HepG2 (cell line): Measurements from ENCODE around the gene CLRN3. TPM values are rescaled to one million over a fixed set of nuclear protein-coding genes. Genes with fewer than 3 reads are reported as not detected.

Experiments used
- ATAC-seq: fragments of 200-7000 bp; cut with Tn5 transposase; 3 replicates; pipeline ENCODE4 v1.9.1; 2020; ENCODE audit warnings: mild to moderate bottlenecking, moderate library complexity
- BruUV-seq: library from RNA; stranded (reverse); fragments of 400-500 nt; replicated peaks from 2 replicates; lab custom pipeline; 2021; lab: Mats Ljungman, UMichigan
- CTCF ChIA-PET: fragments of 300-600 bp; formaldehyde crosslinking; extraction: SDS; loops from one replicate; lab custom pipeline; 2021; ENCODE audit warnings: low total read pairs, inconsistent platforms, low intra/inter-chr PET ratio; lab: Yijun Ruan, JAX
- POLR2A ChIA-PET: fragments of 350-600 bp; sonication (Branson Sonifier 250); formaldehyde crosslinking; loops from one replicate; lab custom pipeline; 2020; ENCODE audit warnings: antibody characterized with exemption, inconsistent platforms; lab: Yijun Ruan, JAX
- DNase-seq: peaks from one replicate; pipeline ENCODE4 v3.0.0-alpha.2; 2015; ENCODE audit warnings: low spot score
- FAIRE-seq: peaks from 3 replicates; lab custom pipeline; 2011; peaks lifted over from hg19 to GRCh38; lab: Jason Lieb, UNC
- H2AFZ ChIP-seq: one replicate; pipeline ENCODE4 v1.6.1; 2011; ENCODE audit warnings: low read length, inconsistent platforms
- H3K27ac ChIP-seq: fragments of 300-600 bp; 3 replicates; pipeline ENCODE4 v1.8.0; 2011; ENCODE audit warnings: mixed run types, mild to moderate bottlenecking, mixed read lengths, low read length, inconsistent platforms; ENCODE audit not compliant: insufficient read depth; ENCODE audit errors: extremely low read length
- H3K27me3 ChIP-seq, 2 experiments: fragments of 200-600 bp in 1 of 2; 2 replicates in 1 of 2; 3 replicates in 1 of 2; pipeline versions ENCODE4 v1.6.0 to v1.8.0; 2011; ENCODE audit warnings: low read length in 2 of 2, mild to moderate bottlenecking in 2 of 2, moderate library complexity in 2 of 2, inconsistent platforms in 1 of 2; ENCODE audit not compliant: insufficient read depth in 2 of 2, control insufficient read depth in 1 of 2
- H3K36me3 ChIP-seq, 2 experiments: fragments of 200-600 bp in 1 of 2; replicated peaks in 1 of 2; 2 replicates in 1 of 2; 3 replicates in 1 of 2; pipeline versions ENCODE4 v1.5.1 to v1.8.0; 2011; ENCODE audit warnings: low read length in 2 of 2, inconsistent platforms in 1 of 2; ENCODE audit not compliant: insufficient read depth in 2 of 2, control insufficient read depth in 1 of 2
- H3K4me1 ChIP-seq: 2 replicates; pipeline ENCODE4 v1.5.1; 2012; ENCODE audit warnings: low read length, inconsistent platforms; ENCODE audit not compliant: insufficient read depth
- H3K4me2 ChIP-seq: 2 replicates; pipeline ENCODE4 v1.6.0; 2011; ENCODE audit warnings: low read depth, low read length, inconsistent platforms
- H3K4me3 ChIP-seq, 3 experiments: fragments of 200-600 bp in 1 of 3; sonication (generic), shearing (Covaris generic) in 1 of 3; replicated peaks in 1 of 3; 2 replicates each; pipeline ENCODE4 v1.5.1; 2011 to 2016; ENCODE audit warnings: low read length in 3 of 3, inconsistent platforms in 2 of 3, low read depth in 2 of 3, mild to moderate bottlenecking in 2 of 3, control low read depth in 1 of 3, mixed read lengths in 1 of 3; ENCODE audit not compliant: insufficient read depth in 1 of 3
- H3K79me2 ChIP-seq: one replicate; pipeline ENCODE4 v1.6.1; 2011; ENCODE audit warnings: low read length, inconsistent platforms; ENCODE audit not compliant: insufficient read depth
- H3K9ac ChIP-seq: 2 replicates; pipeline ENCODE4 v1.6.0; 2011; ENCODE audit warnings: mild to moderate bottlenecking, low read depth, low read length, inconsistent platforms; ENCODE audit not compliant: insufficient read depth
- H3K9me3 ChIP-seq: 2 replicates; pipeline ENCODE4 v1.5.1; 2012; ENCODE audit warnings: mild to moderate bottlenecking, low read length
- H4K20me1 ChIP-seq: 2 replicates; pipeline ENCODE4 v1.6.0; 2011; ENCODE audit warnings: inconsistent platforms, mild to moderate bottlenecking, low read length, moderate library complexity; ENCODE audit not compliant: insufficient read depth
- GPN1 ChIP-seq: sonication (generic); formaldehyde crosslinking; IDR thresholded peaks from 2 replicates; pipeline ENCODE4 v1.5.1; 2020; ENCODE audit warnings: missing genetic modification reagents, borderline replicate concordance
- GTF2F1 ChIP-seq: fragments of 150-350 bp; IDR thresholded peaks from 2 replicates; pipeline ENCODE4 v1.6.1; 2014; ENCODE audit warnings: low read length
- HES4 ChIP-seq: sonication (generic); formaldehyde crosslinking; IDR thresholded peaks from 2 replicates; pipeline ENCODE4 v1.9.0; 2021; ENCODE audit warnings: mild to moderate bottlenecking, missing genetic modification reagents, borderline replicate concordance
- JARID2 ChIP-seq: sonication (generic); formaldehyde crosslinking; IDR thresholded peaks from 2 replicates; pipeline ENCODE4 v1.8.1; 2023; ENCODE audit warnings: missing genetic modification reagents, inconsistent platforms; ENCODE audit not compliant: insufficient replicate concordance
- MED1 ChIP-seq: sonication (generic); formaldehyde crosslinking; IDR thresholded peaks from 2 replicates; pipeline ENCODE4 v1.4.0; 2020; ENCODE audit warnings: missing genetic modification reagents
- USF2 ChIP-seq, 2 experiments: sonication (generic) in 1 of 2; formaldehyde crosslinking in 1 of 2; IDR thresholded peaks; 2 replicates each; pipeline versions ENCODE4 v1.5.1 to v1.6.1; 2011 to 2020; ENCODE audit warnings: borderline replicate concordance in 1 of 2, low read depth in 1 of 2, low read length in 1 of 2, mild to moderate bottlenecking in 1 of 2, missing genetic modification reagents in 1 of 2, moderate library complexity in 1 of 2
- ZKSCAN8 ChIP-seq: IDR thresholded peaks from 2 replicates; pipeline ENCODE4 v1.6.1; 2016; ENCODE audit warnings: borderline replicate concordance, missing genetic modification reagents, missing compliant biosample characterization
- ZNF121 ChIP-seq: sonication (generic); formaldehyde crosslinking; IDR thresholded peaks from 2 replicates; pipeline ENCODE4 v1.5.0; 2020; ENCODE audit warnings: mild to moderate bottlenecking, missing genetic modification reagents
- ZNF225 ChIP-seq: sonication (generic); formaldehyde crosslinking; IDR thresholded peaks from 2 replicates; pipeline ENCODE4 v1.4.0; 2020; ENCODE audit warnings: mild to moderate bottlenecking, missing genetic modification reagents
- ZNF275 ChIP-seq: sonication (generic); formaldehyde crosslinking; IDR thresholded peaks from 2 replicates; pipeline ENCODE4 v1.8.0; 2022; ENCODE audit warnings: missing genetic modification reagents, mild to moderate bottlenecking, inconsistent platforms, borderline replicate concordance
- ZNF788 ChIP-seq: sonication (generic); formaldehyde crosslinking; IDR thresholded peaks from 2 replicates; pipeline ENCODE4 v1.5.0; 2020; ENCODE audit warnings: mild to moderate bottlenecking, missing genetic modification reagents, borderline replicate concordance
- WGBS: methylation state at CpG from one replicate; pipeline ENCODE4 v1.1.6; 2017; ENCODE audit warnings: low lambda C conversion rate; 5-methylcytosine and 5-hydroxymethylcytosine counted together
- in situ Hi-C: cut with HindIII; loops from 2 replicates; pipeline ENCODE4 v1.10.0; 2017; ENCODE audit warnings: low pct_unique_long_range_greater_than_20kb; ENCODE audit not compliant: extremely low pct_ligation_motif_present
- intact Hi-C: fragments of 100-400 bp; cut with micrococcal nuclease; formaldehyde crosslinking; loops from one replicate; pipeline ENCODE4 v1.10.0; 2022; ENCODE audit not compliant: unreplicated experiment
- polyA plus RNA-seq, 8 experiments: library from polyadenylated mRNA; depleted of rRNA in 3 of 8; stranded (reverse) in 7 of 8; unstranded in 1 of 8; fragments of >200 nt; fragmentation: Illumina TruSeq in 4 of 8; extraction: Trizol in 4 of 8; gene quantifications; 2 replicates each; pipeline versions ENCODE4 v1.2.1 to v1.2.3, GENCODE V29; 2011 to 2016; ENCODE audit warnings: low read depth in 4 of 8, missing spikeins in 1 of 8, mixed read lengths in 1 of 8; ENCODE audit not compliant: insufficient read depth in 1 of 8
- total RNA-seq, 5 experiments: library from RNA; depleted of rRNA; stranded (reverse); fragments of >200 nt; fragmentation: Illumina TruSeq; extraction: Trizol; gene quantifications; 2 replicates each; pipeline ENCODE4 v1.2.3, GENCODE V29; 2016; ENCODE audit warnings: low read depth in 1 of 5
- TF ChIP-seq, protein P1 (sequence below), 2 experiments: sonication (generic) in 1 of 2; formaldehyde crosslinking in 1 of 2; IDR thresholded peaks; 2 replicates each; pipeline versions ENCODE4 v1.6.1 to v1.9.0; 2014 to 2022; ENCODE audit warnings: antibody characterized with exemption in 1 of 2, borderline replicate concordance in 1 of 2, inconsistent platforms in 1 of 2, low read depth in 1 of 2, missing genetic modification reagents in 1 of 2

The CLRN3 gene
- total and polyA plus RNA-seq, 2 of the 13 experiments (the other 11 are each of a cell fraction or from before 2014, with no cell fraction given), result not detected

DNA sequence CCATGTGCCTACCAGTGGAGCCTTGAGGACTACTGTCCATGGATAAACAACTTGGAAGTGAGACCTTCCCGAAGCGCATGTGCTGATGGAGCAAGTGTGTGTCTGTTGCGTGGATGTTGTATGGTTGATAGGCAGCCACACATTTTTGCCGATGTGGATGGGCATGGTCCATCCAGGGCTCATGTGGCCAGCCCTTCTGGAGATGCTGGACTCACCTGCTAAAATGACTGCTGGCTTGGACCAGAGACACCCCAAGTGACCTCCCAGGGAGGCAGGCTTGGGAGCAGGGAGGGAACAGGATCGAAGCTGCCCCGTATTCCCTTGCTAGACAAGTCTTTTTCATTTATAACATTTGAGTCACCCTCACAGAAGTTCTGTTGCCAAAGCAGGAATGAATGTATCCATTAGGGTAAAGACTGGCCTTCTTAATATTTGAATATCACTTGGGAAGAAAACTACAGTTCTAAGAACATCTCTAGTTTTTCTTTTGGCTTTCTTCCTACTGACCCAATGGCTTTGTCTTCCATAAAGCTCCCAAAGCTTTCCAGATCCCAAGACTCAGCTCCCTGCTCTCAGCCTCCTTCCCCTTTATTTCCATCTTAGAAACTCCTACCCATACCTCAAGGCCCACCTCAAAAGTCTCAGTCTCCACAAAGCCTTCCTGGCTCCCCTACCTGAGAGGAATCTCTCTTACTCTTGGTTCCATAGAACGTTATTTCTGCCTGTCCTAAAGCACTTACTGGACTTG lies 17.1 kb upstream of the CLRN3 start (continued):
- TF ChIP-seq, protein P1, sequence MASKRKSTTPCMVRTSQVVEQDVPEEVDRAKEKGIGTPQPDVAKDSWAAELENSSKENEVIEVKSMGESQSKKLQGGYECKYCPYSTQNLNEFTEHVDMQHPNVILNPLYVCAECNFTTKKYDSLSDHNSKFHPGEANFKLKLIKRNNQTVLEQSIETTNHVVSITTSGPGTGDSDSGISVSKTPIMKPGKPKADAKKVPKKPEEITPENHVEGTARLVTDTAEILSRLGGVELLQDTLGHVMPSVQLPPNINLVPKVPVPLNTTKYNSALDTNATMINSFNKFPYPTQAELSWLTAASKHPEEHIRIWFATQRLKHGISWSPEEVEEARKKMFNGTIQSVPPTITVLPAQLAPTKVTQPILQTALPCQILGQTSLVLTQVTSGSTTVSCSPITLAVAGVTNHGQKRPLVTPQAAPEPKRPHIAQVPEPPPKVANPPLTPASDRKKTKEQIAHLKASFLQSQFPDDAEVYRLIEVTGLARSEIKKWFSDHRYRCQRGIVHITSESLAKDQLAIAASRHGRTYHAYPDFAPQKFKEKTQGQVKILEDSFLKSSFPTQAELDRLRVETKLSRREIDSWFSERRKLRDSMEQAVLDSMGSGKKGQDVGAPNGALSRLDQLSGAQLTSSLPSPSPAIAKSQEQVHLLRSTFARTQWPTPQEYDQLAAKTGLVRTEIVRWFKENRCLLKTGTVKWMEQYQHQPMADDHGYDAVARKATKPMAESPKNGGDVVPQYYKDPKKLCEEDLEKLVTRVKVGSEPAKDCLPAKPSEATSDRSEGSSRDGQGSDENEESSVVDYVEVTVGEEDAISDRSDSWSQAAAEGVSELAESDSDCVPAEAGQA (IDR thresholded peaks at IDR 0.05; ENCODE audit: low read depth), result no peak
- TF ChIP-seq, protein P1 (CRISPR knock-in tag; IDR thresholded peaks at IDR 0.05; ENCODE audit: borderline replicate concordance), result no peak
- TF ChIP-seq JARID2 (no peak), HES4 (CRISPR knock-in tag) (no peak), ZNF225 (CRISPR knock-in tag) (no peak), GTF2F1 (no peak)
- TF ChIP-seq, all 625 proteins: peak for 0

DNA sequence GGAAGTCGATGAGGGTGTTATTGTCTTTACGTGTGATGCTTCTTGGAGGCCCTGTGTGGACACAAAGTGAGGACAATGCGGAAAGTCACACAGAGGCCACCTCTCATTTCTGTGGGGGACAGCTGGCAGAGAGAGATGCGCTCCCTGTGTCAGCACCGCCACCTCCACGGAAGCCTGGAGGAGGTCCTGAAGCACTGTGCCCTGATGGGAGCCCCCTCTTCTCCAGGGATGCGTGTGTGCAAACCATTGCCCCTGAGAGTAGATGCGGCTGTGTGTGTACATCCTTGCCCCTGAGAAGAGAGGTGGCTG lies 16.2 kb upstream of the CLRN3 start:
- Histone ChIP-seq H3K36me3 (no peaks in the 10 kb centered on the region), H3K27ac (no peak overlapping the region), H3K9me3 (no peaks in the 10 kb centered on the region), H3K27me3 (peaks cover 3 to 50% of the 10 kb centered on the region in 2 experiments; a peak in 3 of 5 replicates), H3K4me3 (no peak overlapping the region), H2AFZ (no peak overlapping the region), H3K79me2 (no peaks in the 10 kb centered on the region), H4K20me1 (no peaks in the 10 kb centered on the region), H3K4me2 (no peak overlapping the region), H3K9ac (no peak overlapping the region), H3K4me1 (no peaks in the 10 kb centered on the region)
- DNase-seq (no peak), FAIRE-seq (no peak), ATAC-seq (no peak)
- 53% methylated on average over 4 of the region's 8 CpGs for whole genome bisulfite sequencing
- intact Hi-C loops (no loop called here), in situ Hi-C loops (loop anchor here (5.0 kb wide), 1 partner anchor 158 kb away; no protein-coding TSS in a partner anchor)
- BruUV-seq, result no TSS peak
- POLR2A ChIA-PET, result no interaction called here
- CTCF ChIA-PET, result no interaction called here
- TF ChIP-seq ZNF275 (CRISPR knock-in tag) (no peak), USF2 (IDR thresholded peaks at IDR 0.05; ENCODE audit: low read depth, low read length) (no peak), USF2 (CRISPR knock-in tag; IDR thresholded peaks at IDR 0.05; ENCODE audit: borderline replicate concordance) (no peak), MED1 (no peak), ZKSCAN8 (CRISPR knock-in tag) (no peak), GPN1 (CRISPR knock-in tag) (no peak), ZNF121 (no peak), ZNF788 (CRISPR knock-in tag) (no peak)
